Stimulated activated CD8-positive, alpha-beta memory T cell treated with anti-CD3 and anti-CD28 coated beads, Interleukin-7, amount 100 ng/mL, for 48 hours (primary cell): ENCODE data around the gene CDH13.

ENCODE experiments used
- DNase-seq, 2 donors: peaks; one replicate each; pipeline ENCODE4 v3.0.0-alpha.2; 2020; ENCODE audit warnings: low read depth in 1 of 2; ENCODE audit errors: extremely low read depth in 1 of 2

CDH13 gene

DNA sequence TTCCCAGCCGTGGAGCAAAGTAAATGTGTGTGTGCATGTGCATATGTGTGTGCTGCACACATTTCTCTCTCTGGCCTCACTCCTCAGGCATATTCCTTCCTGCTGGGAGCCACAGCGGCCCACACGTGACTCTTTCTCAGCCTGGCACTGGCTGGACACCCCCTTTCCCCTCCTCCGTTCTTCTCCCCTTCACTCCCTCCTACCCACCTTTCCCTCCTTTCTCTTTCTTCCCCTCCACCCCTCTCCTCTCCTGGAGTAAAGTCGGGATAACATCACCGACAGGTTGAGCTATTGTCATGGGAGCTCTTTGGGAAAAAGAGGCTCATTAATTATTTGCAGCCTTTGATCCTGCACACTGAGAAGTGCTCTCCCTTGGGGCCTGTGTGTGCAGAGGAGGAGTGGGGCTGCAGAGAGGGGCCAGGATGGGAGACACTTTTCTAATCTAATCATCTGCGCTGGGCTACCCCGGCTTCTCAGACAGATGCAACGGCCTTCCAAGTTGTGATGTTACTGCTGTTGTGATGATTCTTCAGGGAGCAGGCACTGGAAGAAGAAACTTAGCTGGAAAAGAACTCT lies 1054.7 kb downstream of the CDH13 start:
- no peak for DNase-seq

GRCh38 chr16:83682116-83682867 lies 1055.5 kb downstream of the CDH13 start:
- DNase-seq, result no peak

DNA sequence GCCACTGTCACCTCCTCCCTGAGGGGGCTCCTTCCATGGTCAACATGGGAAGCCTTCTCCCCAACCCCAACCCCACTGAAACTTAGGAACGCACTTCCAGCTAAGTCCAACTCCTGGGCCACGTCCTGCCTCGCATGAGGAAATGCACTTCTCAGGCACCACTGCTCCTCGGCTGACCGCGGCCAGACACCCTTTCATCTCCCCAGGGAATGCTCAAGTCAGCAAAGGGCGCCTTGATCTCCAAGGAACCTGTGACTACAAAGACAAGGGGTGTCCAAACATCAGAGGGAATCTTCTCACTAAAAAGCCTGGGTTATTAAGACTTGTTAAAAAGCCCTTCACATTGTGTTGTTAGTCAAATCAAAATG lies 1056.1 kb downstream of the CDH13 start:
- DNase-seq, result no peak

DNA sequence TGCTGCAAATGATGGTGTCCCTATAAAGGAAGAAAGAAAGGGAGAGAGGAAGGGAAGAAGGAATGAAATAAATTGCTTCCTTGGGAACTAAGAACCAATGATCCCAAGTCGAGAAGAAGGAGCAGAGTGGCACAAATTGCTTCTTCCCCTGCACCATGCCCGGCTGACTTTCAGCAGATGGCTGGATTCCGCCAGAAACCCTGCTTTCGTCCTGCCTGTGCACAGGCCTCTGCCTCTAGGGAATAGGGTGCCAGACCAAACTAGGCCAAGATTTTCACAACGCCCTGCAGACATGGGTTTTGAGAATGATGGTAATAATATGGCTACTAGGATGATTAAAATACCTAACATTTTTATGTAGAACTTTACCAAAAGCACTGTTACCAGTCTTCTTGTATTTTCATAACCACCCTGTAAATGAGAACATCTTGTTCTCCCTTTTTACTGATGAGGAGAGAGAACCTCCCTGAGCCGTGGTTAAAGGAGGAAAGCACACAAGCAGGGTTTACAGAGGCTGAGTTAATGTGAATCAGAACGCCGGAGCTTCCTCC lies 1058.9 kb downstream of the CDH13 start:
- DNase-seq, result no peak

DNA sequence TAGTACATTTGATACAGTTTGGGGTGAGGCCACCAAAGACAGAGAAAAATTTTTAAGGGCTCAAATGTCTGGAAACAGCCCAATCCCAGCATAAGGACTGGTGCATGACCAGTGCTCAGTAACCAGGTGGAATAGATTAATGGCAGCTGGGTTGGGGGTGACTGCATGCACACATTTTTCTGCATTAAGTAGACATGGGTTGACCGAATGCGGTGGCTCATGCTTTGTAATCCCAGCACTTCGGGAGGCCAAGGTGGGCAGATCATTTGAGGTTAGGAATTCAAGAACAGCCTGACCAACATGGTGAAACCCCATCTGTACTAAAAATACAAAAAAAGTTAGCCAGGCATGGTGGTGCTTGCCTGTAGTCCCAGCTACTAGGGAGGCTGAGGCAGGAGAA lies 1060.0 kb downstream of the CDH13 start:
- DNase-seq, result no peak

GRCh38 chr16:83689385-83689831 lies 1062.6 kb downstream of the CDH13 start:
- no peak for DNase-seq

- no peak for DNase-seq
Measured at GRCh38 chr16:83692224-83692623, 1065.5 kb downstream of the CDH13 start.

GRCh38 chr16:83698964-83699363 lies 1072.2 kb downstream of the CDH13 start:
- no peak for DNase-seq

DNA sequence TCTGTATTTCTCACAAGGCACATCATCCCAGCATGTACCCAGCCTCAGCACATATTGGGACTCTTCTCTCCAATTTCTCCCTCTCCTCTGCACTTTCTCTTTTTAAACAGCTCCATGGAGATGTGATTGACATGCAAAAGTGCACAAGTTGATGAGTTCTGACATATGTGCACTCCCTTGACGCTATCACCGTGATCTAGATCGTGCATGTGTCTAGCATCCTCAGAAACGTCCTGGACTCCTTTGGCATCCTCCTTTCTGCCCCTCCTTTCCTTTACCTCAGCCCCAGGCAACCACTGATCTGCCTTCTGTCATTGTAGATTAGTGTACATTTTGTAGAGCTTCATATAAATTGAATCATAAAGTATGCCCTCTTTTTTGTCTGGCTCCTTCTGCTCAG lies 1073.0 kb downstream of the CDH13 start:
- DNase-seq, result no peak

DNA sequence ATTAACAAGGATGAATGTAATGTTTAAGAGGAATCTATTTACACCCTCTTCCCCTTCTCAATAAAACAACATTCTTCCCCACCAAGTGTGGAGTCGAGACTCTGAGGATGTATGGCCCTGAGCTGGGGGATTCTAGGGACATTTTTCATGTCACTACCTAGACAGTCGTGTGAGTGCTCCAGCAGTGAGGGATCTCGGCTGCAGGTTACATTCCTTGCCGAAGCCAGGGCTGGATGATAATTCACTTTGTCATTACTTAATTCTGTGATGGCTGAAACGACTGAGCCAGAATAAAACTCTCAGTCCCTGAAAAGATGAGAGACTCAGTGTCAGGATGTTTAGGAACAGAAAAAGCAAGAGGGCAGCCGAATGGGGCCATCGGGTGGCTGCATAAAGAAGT lies 1074.1 kb downstream of the CDH13 start:
- DNase-seq, result no peak

GRCh38 chr16:83701494-83701893 lies 1074.7 kb downstream of the CDH13 start:
- DNase-seq, result no peak

GRCh38 chr16:83704656-83705055 lies 1077.9 kb downstream of the CDH13 start:
- no peak for DNase-seq

- DNase-seq, result no peak
Measured at GRCh38 chr16:83705856-83706255, 1079.1 kb downstream of the CDH13 start.

DNA sequence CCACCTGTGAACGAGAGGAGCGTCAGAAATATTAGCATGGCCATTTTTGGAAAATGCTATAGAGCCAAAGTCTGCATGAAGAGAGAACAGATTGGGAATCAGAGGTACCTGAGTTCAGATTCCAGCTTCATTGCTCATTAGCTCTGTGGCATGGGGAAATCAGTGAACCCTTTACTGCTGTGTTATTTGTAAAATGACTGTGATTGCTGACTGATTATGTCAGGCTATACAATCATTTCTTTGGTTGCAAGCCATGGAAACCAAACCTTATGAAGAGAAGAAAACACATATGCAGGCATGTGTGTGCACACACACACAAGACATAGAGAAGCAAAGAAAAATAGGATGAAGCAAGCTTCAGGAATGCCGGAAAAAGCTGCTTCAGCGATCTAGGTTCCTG lies 1079.6 kb downstream of the CDH13 start:
- no peak for DNase-seq

DNA sequence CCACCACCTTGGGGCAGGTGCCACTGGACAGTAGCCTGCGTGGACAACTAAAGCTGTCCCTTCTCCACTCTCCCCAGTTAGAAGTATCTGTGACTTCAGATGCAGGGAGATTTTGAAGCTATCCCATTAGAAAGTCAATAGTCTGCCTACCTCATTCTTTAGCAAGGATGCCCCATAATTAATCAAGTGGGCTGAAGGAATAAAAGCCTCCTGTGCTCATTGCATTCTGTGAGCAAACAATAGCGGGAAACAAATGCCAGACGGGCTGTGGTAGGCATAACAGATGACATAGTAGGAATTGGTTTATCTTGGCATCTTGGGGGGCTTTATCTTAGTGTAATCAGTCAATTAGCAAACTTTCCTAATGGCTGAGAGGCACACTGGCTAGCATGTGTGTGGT lies 1084.3 kb downstream of the CDH13 start:
- DNase-seq, result no peak

- no peak for DNase-seq
Measured at GRCh38 chr16:83713597-83713996, 1086.8 kb downstream of the CDH13 start.

DNA sequence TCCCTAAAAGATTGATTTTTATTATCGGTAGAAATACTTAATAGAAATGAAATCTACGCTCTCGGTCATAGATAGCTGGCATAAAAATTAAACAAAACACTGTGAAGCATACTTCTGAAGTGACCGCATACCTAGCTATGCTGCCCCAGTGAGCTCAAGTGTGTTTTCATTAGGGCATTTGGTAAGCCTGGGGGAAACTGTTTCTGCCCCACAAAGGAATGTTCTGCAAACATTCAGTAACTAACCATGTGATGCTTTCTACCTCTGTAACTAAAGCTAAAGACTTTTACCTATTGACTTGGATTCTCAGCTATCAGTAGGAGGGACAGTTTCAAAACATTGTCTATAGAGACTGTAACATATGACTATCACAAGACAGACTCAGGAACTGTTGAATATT lies 1087.5 kb downstream of the CDH13 start:
- no peak for DNase-seq

- DNase-seq, result no peak
Measured at GRCh38 chr16:83715217-83715920, 1088.6 kb downstream of the CDH13 start.

- DNase-seq, result no peak
Measured at GRCh38 chr16:83717308-83717707, 1090.5 kb downstream of the CDH13 start.

GRCh38 chr16:83717814-83718213 lies 1091.0 kb downstream of the CDH13 start:
- DNase-seq, result no peak

GRCh38 chr16:83720213-83720612 lies 1093.4 kb downstream of the CDH13 start:
- DNase-seq, result no peak

GRCh38 chr16:83720981-83721380 lies 1094.2 kb downstream of the CDH13 start:
- DNase-seq, result no peak
